ENCODE data around the gene KCND3. TPM values are rescaled to one million over a fixed set of nuclear protein-coding genes. Genes with fewer than 3 reads are reported as not detected.

The KCND3 gene
- total RNA-seq, 4 donors from 2014 or later: 2.4 to 6.0 (median 3.9) TPM

DNA sequence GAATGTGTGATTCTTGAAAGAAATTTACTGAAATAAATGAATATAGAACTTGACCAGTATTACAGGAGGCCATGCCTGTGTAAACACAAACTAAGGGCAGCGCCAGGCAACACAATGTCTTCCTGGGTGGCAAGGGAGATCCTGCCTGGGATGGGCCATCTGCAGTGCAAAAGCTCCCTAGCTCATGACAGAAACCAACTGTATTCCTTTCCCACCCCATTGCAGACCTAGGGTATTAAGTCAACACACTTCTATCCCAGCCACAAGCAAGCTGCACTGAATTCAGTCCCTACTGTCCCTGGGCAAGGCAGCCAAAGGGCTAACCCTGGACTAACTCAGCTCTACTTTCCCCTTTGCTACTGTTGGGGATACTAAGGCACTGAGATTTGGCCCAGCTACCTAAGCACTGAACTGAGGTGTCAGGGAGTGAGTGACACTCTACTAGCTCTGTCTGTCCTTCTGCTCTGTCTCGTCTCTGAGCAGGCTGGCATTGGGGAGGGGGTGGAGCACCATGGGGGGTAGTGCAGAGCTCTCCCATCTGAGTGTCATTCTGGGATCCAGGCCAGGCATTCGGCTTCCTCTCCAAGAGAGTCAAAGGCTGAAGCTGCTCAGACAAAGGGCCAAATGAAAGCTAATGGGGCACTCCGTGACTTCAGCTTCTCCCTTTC lies 252.8 kb downstream of the KCND3 start:
- 34 to 52% methylated on average over 2 to 3 of the region's 4 CpGs for WGBS, 2 donors
- H3K9me3 ChIP-seq: no peaks in the 10 kb centered on the region
- H3K27me3 ChIP-seq: peaks cover 0 to 12% (median 0%) of the 10 kb centered on the region in 4 donors
- TF ChIP-seq POLR2A (IDR thresholded peaks at IDR 0.05) (no peak), CTCF (IDR thresholded peaks at IDR 0.05) (no peak)
- intact Hi-C loops (cut with DNase I): no loop called here
- H3K36me3 ChIP-seq: peaks cover 0 to 5% (median 0%) of the 10 kb centered on the region in 3 donors
- H3K4me1 ChIP-seq: peaks cover 30 to 92% (median 51%) of the 10 kb centered on the region in 3 donors
- H3K27ac ChIP-seq: peak overlapping the region; percentile 6 to 97 (median 76)
- no peak for DNase-seq
- no peak overlapping the region for H3K4me3 ChIP-seq

DNA sequence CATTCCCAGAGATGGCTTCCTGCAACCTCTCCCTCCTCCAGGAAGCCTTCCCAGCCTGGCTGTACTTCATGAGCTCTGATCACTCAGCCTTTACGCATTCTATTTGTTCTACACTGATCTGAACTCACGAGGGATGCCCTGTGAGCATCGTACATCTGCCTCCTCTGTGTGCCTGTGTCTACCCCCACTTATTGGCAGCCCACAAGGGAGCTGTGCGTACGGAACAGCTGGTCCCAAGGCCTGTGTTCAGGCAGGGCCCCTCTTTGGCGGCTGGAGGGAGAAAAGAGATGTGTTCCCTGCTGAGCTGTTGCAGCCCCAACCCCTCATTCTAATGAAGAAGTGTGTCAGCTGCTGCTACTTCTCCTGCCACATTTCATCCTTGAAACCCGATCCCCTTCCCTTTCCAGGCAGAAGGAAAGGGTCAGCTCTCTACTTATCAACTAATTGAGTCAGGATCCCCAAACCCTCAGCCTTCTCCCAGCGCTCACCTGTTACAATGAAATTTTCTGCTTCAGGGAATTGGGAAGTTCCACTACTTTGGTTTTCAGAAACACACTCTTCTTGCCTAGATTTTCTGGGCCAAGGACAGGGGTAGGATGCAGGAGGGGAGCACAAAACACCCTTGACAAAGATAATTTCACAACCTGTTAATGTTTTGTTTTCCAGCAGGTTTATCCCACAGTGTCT lies 253.5 kb downstream of the KCND3 start:
- WGBS, 2 donors: 73 to 76% methylated on average over 7 to 8 of the region's 8 CpGs
- peak overlapping the region; percentile 6 to 97 (median 76) for H3K27ac ChIP-seq
- no peak for DNase-seq
- no peaks in the 10 kb centered on the region for H3K9me3 ChIP-seq
- TF ChIP-seq POLR2A (IDR thresholded peaks at IDR 0.05) (no peak), CTCF (IDR thresholded peaks at IDR 0.05) (no peak)
- peaks cover 30 to 92% (median 51%) of the 10 kb centered on the region in 3 donors for H3K4me1 ChIP-seq
- intact Hi-C loops (cut with DNase I): no loop called here
- peaks cover 0 to 5% (median 0%) of the 10 kb centered on the region in 3 donors for H3K36me3 ChIP-seq
- peaks cover 0 to 8% (median 0%) of the 10 kb centered on the region in 4 donors for H3K27me3 ChIP-seq
- no peak overlapping the region for H3K4me3 ChIP-seq

GRCh38 chr1:111735321-111735720 lies 254.1 kb downstream of the KCND3 start:
- peaks cover 30 to 92% (median 48%) of the 10 kb centered on the region in 3 donors for H3K4me1 ChIP-seq
- 70 to 75% methylated on average over 4 of the region's 4 CpGs for WGBS, 2 donors
- H3K4me3 ChIP-seq: no peak overlapping the region
- peak overlapping the region in 3 of 4 donors; percentile 46 to 97 (median 90) for H3K27ac ChIP-seq
- TF ChIP-seq POLR2A (IDR thresholded peaks at IDR 0.05) (no peak), CTCF (IDR thresholded peaks at IDR 0.05) (no peak)
- DNase-seq: no peak
- no peaks in the 10 kb centered on the region for H3K9me3 ChIP-seq
- H3K27me3 ChIP-seq: peaks cover 0 to 3% (median 0%) of the 10 kb centered on the region in 4 donors
- intact Hi-C loops (cut with DNase I): no loop called here
- peaks cover 0 to 5% (median 0%) of the 10 kb centered on the region in 3 donors for H3K36me3 ChIP-seq

DNA sequence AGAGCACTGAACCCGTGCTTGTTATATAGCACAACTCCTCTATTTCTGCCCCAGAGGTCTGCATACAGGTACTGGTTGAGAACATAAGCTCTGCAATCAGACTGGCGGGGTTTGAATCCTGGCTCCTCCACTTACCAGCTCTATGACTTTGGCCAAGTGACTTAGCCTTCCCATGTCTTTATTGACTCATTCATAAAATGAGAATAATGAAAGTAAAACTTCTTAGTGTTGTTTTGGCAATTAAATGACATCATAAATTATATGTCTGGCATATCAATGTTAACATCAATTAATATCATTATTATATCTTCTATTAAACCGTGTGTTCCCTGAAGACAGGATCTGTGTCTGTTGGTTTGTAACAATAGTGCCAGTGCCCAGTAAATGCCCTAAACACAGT lies 254.6 kb downstream of the KCND3 start:
- H3K27me3 ChIP-seq: no peaks in the 10 kb centered on the region
- TF ChIP-seq POLR2A (IDR thresholded peaks at IDR 0.05) (no peak), CTCF (IDR thresholded peaks at IDR 0.05) (no peak)
- 72 to 79% methylated on average over 3 of the region's 3 CpGs for WGBS, 2 donors
- intact Hi-C loops (cut with DNase I): no loop called here
- H3K4me3 ChIP-seq: no peak overlapping the region
- DNase-seq: no peak
- peaks cover 0 to 5% (median 0%) of the 10 kb centered on the region in 3 donors for H3K36me3 ChIP-seq
- peaks cover 26 to 91% (median 45%) of the 10 kb centered on the region in 3 donors for H3K4me1 ChIP-seq
- H3K9me3 ChIP-seq: no peaks in the 10 kb centered on the region
- H3K27ac ChIP-seq: peak overlapping the region in 3 of 4 donors; percentile 61 to 90 (median 78)

- Histone ChIP-seq H3K27ac (peak overlapping the region in 3 of 4 donors; percentile 61 to 90 (median 78)), H3K27me3 (no peaks in the 10 kb centered on the region), H3K9me3 (no peaks in the 10 kb centered on the region), H3K36me3 (peaks cover 0 to 5% (median 0%) of the 10 kb centered on the region in 3 donors), H3K4me1 (peaks cover 25 to 91% (median 47%) of the 10 kb centered on the region in 3 donors), H3K4me3 (no peak overlapping the region)
- TF ChIP-seq CTCF (IDR thresholded peaks at IDR 0.05) (no peak), POLR2A (IDR thresholded peaks at IDR 0.05) (no peak)
- intact Hi-C loops (cut with DNase I): no loop called here
- no peak for DNase-seq
- 73 to 85% methylated on average over 3 of the region's 3 CpGs for WGBS, 2 donors
These were observed 255.0 kb downstream of the KCND3 start for GRCh38 chr1:111734426-111734825.
